ENCODE data around the gene CEP164. TPM values are rescaled to one million over a fixed set of nuclear protein-coding genes. Genes with fewer than 3 reads are reported as not detected.

CEP164 gene
- polyA plus RNA-seq, 1 of the 3 experiments (the other 2 are of a cell fraction), result 27.7 TPM

GRCh38 chr11:117437791-117438130 lies 110.1 kb downstream of the CEP164 start:
- no peak for TF ChIP-seq MAX (IDR thresholded peaks at IDR 0.05; ENCODE audit: low read depth)
- TF ChIP-seq TCF12 (IDR thresholded peaks at IDR 0.05), result no peak
- TF ChIP-seq RCOR1 (IDR thresholded peaks at IDR 0.05; ENCODE audit: low read length), result no peak
- no peak for TF ChIP-seq NRF1 (IDR thresholded peaks at IDR 0.05; ENCODE audit: low read depth, low read length)
- TF ChIP-seq JUND (IDR thresholded peaks at IDR 0.05), result no peak
- TF ChIP-seq CHD2 (IDR thresholded peaks at IDR 0.05; ENCODE audit: low read length, partially characterized antibody), result no peak
- TF ChIP-seq SMC3 (IDR thresholded peaks at IDR 0.05; ENCODE audit: low read depth, low read length), result no peak
- no peak for TF ChIP-seq REST (IDR thresholded peaks at IDR 0.05; ENCODE audit: low read depth, low read length)
- no peak for TF ChIP-seq POLR2AphosphoS5 (IDR thresholded peaks at IDR 0.05; ENCODE audit: low read depth, low read length)
- TF ChIP-seq SIN3A (IDR thresholded peaks at IDR 0.05; ENCODE audit: borderline replicate concordance, low read depth, low read length), result no peak
- Histone ChIP-seq H3K9me3 (no peaks in the 10 kb centered on the region), H4K20me1 (ENCODE audit: insufficient read depth) (no peaks in the 10 kb centered on the region), H3K79me2 (ENCODE audit: insufficient read depth) (no peaks in the 10 kb centered on the region), H3K27me3 (ENCODE audit: insufficient read depth) (no peaks in the 10 kb centered on the region; the same call in 1 of the 2 replicates), H3K9ac (no peak overlapping the region), H3K4me2 (no peak overlapping the region), H3K4me1 (ENCODE audit: control insufficient read depth in 1 of 2, insufficient read depth in 2 of 2, low read depth in 1 of 2, low read length in 1 of 2) (peaks cover 0 to 1% of the 10 kb centered on the region in 2 experiments; a peak in 1 of 4 replicates), H3K27ac (ENCODE audit: low read depth in 2 of 2, low read length in 1 of 2) (no peak overlapping the region), H2AFZ (ENCODE audit: low read depth) (no peak overlapping the region), H3F3A (replicated peaks; ENCODE audit: insufficient read depth) (no peaks in the 10 kb centered on the region), H3K36me3 (replicated peaks in 1 of 2; ENCODE audit: control insufficient read depth in 1 of 2, insufficient read depth in 2 of 2, low read length in 1 of 2) (no peaks in the 10 kb centered on the region), H3K9me2 (no peaks in the 10 kb centered on the region), H3K4me3 (ENCODE audit: low read depth in 2 of 2, low read length in 1 of 2) (no peak overlapping the region)
- 83% methylated on average over 14 of the region's 14 CpGs for WGBS (ENCODE audit: low lambda C conversion rate)
- POLR2A ChIA-PET, result no interaction called here
- DNase-seq, result no peak
- CTCF ChIA-PET, result interaction anchor here (1.2 to 9.8 kb wide), 5 partner anchors 11 to 380 kb away, joined by 3 to 239 read pairs (median 8); no protein-coding TSS in a partner anchor

- H2AFZ ChIP-seq (ENCODE audit: low read depth), result no peak overlapping the region
- H3K9me2 ChIP-seq, result no peaks in the 10 kb centered on the region
- CTCF ChIA-PET, result interaction anchor here (1.2 to 9.8 kb wide), 3 partner anchors 12 to 376 kb away, joined by 3 to 239 read pairs (median 5); no protein-coding TSS in a partner anchor
- H3K9ac ChIP-seq, result no peak overlapping the region
- H3K79me2 ChIP-seq (ENCODE audit: insufficient read depth), result no peaks in the 10 kb centered on the region
- no peak overlapping the region for H3K4me3 ChIP-seq (ENCODE audit: low read depth in 2 of 2, low read length in 1 of 2)
- H3F3A ChIP-seq (replicated peaks; ENCODE audit: insufficient read depth), result no peaks in the 10 kb centered on the region
- 56% methylated on average over 10 of the region's 17 CpGs for WGBS (ENCODE audit: low lambda C conversion rate)
- POLR2A ChIA-PET, result no interaction called here
- peaks cover 0 to 8% of the 10 kb centered on the region in 2 experiments; a peak in 1 of 4 replicates for H3K4me1 ChIP-seq (ENCODE audit: control insufficient read depth in 1 of 2, insufficient read depth in 2 of 2, low read depth in 1 of 2, low read length in 1 of 2)
- H3K27ac ChIP-seq (ENCODE audit: low read depth in 2 of 2, low read length in 1 of 2), result no peak overlapping the region
- H4K20me1 ChIP-seq (ENCODE audit: insufficient read depth), result no peaks in the 10 kb centered on the region
- no peaks in the 10 kb centered on the region for H3K9me3 ChIP-seq
- no peaks in the 10 kb centered on the region; the same call in 1 of the 2 replicates for H3K27me3 ChIP-seq (ENCODE audit: insufficient read depth)
- no peak overlapping the region for H3K4me2 ChIP-seq
- H3K36me3 ChIP-seq (replicated peaks in 1 of 2; ENCODE audit: control insufficient read depth in 1 of 2, insufficient read depth in 2 of 2, low read length in 1 of 2), result no peaks in the 10 kb centered on the region
- DNase-seq, result no peak
- TF ChIP-seq TEAD4 (IDR thresholded peaks at IDR 0.05; ENCODE audit: borderline replicate concordance, insufficient read depth) (no peak), FOXJ3 (CRISPR knock-in tag; IDR thresholded peaks at IDR 0.05) (no peak), MAX (IDR thresholded peaks at IDR 0.05; ENCODE audit: low read depth) (no peak), NFIC (IDR thresholded peaks at IDR 0.05; ENCODE audit: borderline replicate concordance) (no peak), REST (IDR thresholded peaks at IDR 0.05; ENCODE audit: low read depth, low read length) (no peak), GABPA (IDR thresholded peaks at IDR 0.05; ENCODE audit: low read depth) (no peak), RCOR1 (IDR thresholded peaks at IDR 0.05; ENCODE audit: low read length) (no peak), GATA2 (CRISPR knock-in tag; IDR thresholded peaks at IDR 0.05) (no peak), PBX3 (IDR thresholded peaks at IDR 0.05) (no peak), ELF1 (IDR thresholded peaks at IDR 0.05) (no peak), EP300 (IDR thresholded peaks at IDR 0.05; ENCODE audit: borderline replicate concordance in 1 of 2, low read depth in 1 of 2, low read length in 1 of 2) (no peak), RAD21 (IDR thresholded peaks at IDR 0.05; ENCODE audit: low read length) (no peak)
Observed at GRCh38 chr11:117438371-117439000, 110.8 kb downstream of the CEP164 start.
